HL-60 (cell line): ENCODE measurements around the gene HDHD5.

Source experiments
- CTCF ChIP-seq: IDR thresholded peaks from one replicate; pipeline ENCODE4 v1.5.1; 2011; ENCODE audit warnings: low read length, control low read depth, inconsistent platforms; ENCODE audit not compliant: insufficient read depth
- GABPA ChIP-seq: IDR thresholded peaks from 2 replicates; pipeline ENCODE4 v1.6.1; 2012; ENCODE audit warnings: low read depth
- POLR2AphosphoS5 ChIP-seq: IDR thresholded peaks from 2 replicates; pipeline ENCODE4 v1.6.1; 2012; ENCODE audit warnings: low read depth
- SPI1 ChIP-seq: IDR thresholded peaks from 2 replicates; pipeline ENCODE4 v1.6.1; 2012; ENCODE audit warnings: low read depth, mild to moderate bottlenecking, borderline replicate concordance
- TF ChIP-seq, protein P1 (sequence below): IDR thresholded peaks from 2 replicates; pipeline ENCODE4 v1.6.1; 2012; ENCODE audit warnings: low read depth; ENCODE audit not compliant: insufficient replicate concordance

DNA sequence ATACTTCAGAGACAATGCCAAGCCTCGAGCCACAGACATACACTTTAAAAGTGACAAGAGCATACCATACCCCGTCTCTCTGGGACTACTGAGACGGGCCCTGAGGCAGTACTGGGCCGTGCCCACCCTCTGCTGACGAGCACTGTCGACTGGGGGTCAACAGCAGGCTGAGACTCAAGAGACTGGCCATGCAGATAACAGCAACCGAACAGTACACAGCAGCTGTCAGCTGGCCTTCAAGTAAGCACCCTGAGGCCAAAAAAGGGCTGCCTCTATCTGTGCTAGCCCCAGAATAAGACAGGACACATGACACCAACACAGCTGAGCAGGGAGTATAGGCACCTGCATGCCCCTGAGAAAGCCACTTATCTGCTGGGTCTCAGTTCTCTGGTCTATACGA, 19.1 kb downstream of the HDHD5 start:
- TF ChIP-seq CTCF: no peak
- TF ChIP-seq SPI1: no peak
- no peak for TF ChIP-seq POLR2AphosphoS5
- TF ChIP-seq GABPA: no peak
- TF ChIP-seq, protein P1, sequence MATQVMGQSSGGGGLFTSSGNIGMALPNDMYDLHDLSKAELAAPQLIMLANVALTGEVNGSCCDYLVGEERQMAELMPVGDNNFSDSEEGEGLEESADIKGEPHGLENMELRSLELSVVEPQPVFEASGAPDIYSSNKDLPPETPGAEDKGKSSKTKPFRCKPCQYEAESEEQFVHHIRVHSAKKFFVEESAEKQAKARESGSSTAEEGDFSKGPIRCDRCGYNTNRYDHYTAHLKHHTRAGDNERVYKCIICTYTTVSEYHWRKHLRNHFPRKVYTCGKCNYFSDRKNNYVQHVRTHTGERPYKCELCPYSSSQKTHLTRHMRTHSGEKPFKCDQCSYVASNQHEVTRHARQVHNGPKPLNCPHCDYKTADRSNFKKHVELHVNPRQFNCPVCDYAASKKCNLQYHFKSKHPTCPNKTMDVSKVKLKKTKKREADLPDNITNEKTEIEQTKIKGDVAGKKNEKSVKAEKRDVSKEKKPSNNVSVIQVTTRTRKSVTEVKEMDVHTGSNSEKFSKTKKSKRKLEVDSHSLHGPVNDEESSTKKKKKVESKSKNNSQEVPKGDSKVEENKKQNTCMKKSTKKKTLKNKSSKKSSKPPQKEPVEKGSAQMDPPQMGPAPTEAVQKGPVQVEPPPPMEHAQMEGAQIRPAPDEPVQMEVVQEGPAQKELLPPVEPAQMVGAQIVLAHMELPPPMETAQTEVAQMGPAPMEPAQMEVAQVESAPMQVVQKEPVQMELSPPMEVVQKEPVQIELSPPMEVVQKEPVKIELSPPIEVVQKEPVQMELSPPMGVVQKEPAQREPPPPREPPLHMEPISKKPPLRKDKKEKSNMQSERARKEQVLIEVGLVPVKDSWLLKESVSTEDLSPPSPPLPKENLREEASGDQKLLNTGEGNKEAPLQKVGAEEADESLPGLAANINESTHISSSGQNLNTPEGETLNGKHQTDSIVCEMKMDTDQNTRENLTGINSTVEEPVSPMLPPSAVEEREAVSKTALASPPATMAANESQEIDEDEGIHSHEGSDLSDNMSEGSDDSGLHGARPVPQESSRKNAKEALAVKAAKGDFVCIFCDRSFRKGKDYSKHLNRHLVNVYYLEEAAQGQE: no peak
